ENCODE data around the gene TBL1XR1.

Gene TBL1XR1

GRCh38 chr3:177231242-177231641, 34.0 kb upstream of the TBL1XR1 start:
- DNase-seq (ENCODE audit: insufficient read length, low spot score) (no peak), FAIRE-seq (no peak)
- TF ChIP-seq, protein P1, sequence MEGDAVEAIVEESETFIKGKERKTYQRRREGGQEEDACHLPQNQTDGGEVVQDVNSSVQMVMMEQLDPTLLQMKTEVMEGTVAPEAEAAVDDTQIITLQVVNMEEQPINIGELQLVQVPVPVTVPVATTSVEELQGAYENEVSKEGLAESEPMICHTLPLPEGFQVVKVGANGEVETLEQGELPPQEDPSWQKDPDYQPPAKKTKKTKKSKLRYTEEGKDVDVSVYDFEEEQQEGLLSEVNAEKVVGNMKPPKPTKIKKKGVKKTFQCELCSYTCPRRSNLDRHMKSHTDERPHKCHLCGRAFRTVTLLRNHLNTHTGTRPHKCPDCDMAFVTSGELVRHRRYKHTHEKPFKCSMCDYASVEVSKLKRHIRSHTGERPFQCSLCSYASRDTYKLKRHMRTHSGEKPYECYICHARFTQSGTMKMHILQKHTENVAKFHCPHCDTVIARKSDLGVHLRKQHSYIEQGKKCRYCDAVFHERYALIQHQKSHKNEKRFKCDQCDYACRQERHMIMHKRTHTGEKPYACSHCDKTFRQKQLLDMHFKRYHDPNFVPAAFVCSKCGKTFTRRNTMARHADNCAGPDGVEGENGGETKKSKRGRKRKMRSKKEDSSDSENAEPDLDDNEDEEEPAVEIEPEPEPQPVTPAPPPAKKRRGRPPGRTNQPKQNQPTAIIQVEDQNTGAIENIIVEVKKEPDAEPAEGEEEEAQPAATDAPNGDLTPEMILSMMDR (IDR thresholded peaks at IDR 0.05; ENCODE audit: insufficient read depth, missing control alignments): no peak

GRCh38 chr3:177230641-177231040, 33.4 kb upstream of the TBL1XR1 start:
- FAIRE-seq (no peak), DNase-seq (ENCODE audit: insufficient read length, low spot score) (no peak)
- TF ChIP-seq, protein P1 (IDR thresholded peaks at IDR 0.05; ENCODE audit: insufficient read depth, missing control alignments): no peak

- FAIRE-seq (no peak), DNase-seq (ENCODE audit: insufficient read length, low spot score) (no peak)
- TF ChIP-seq, protein P1 (IDR thresholded peaks at IDR 0.05; ENCODE audit: insufficient read depth, missing control alignments): no peak
Measured at GRCh38 chr3:177229791-177230190, 32.5 kb upstream of the TBL1XR1 start.

DNA sequence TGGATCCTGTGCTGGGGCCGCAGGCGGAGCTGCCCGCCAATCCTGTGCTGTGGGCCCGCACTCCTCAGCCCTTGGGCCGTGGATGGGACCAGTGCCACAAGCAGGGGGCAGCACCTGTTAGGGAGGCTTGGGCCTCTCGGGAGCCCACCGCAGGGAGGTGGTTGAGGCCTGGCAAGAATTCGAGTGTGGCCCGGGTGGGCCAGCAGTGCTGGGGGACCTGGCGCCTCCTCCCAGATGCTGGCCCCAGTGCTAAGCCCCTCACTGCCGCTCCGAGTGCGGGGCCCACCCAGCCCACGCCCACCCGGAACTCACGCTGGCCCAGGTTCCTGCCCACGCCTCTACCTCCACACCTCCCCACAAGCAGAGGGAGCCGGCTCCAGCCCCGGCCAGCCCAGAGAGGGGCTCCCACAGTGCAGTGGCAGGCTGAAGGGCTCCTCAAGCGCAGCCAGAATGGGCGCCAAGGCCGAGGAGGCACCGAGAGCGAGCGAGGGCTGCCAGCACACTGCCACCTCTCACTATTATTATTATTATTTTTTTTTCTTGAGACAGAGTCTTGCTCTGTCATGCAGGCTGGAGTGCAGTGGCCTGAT, 31.4 kb upstream of the TBL1XR1 start:
- DNase-seq (ENCODE audit: insufficient read length, low spot score) (no peak), FAIRE-seq (no peak)
- TF ChIP-seq, protein P1 (IDR thresholded peaks at IDR 0.05; ENCODE audit: insufficient read depth, missing control alignments): no peak

DNA sequence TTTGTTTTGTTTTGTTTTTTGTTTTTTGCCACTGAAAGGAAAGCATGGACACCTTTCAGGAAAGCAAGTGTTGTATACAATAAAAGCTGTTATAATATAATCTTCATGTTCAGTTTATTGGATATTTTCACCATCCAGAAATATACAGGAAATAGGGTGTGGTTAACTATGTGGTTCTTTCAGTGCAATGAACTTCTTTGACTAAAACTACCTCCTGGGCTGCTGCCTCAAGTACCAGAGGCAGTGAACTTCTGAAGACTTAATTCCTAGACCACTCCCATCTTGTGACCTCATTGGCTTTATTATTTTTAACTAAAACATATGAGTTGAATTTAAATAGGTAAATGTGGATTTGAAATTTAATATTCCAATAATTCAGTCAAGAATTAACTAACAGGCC, 27.1 kb upstream of the TBL1XR1 start:
- FAIRE-seq (no peak), DNase-seq (ENCODE audit: insufficient read length, low spot score) (no peak)
- TF ChIP-seq, protein P1 (IDR thresholded peaks at IDR 0.05; ENCODE audit: insufficient read depth, missing control alignments): no peak

- no peak for DNase-seq (ENCODE audit: insufficient read length, low spot score)
- TF ChIP-seq, protein P1 (IDR thresholded peaks at IDR 0.05; ENCODE audit: insufficient read depth, missing control alignments): no peak
- no peak for FAIRE-seq
Measured at GRCh38 chr3:177221744-177222143, 24.5 kb upstream of the TBL1XR1 start.

GRCh38 chr3:177220136-177220974, 23.1 kb upstream of the TBL1XR1 start:
- TF ChIP-seq, protein P1 (IDR thresholded peaks at IDR 0.05; ENCODE audit: insufficient read depth, missing control alignments): no peak
- DNase-seq (ENCODE audit: insufficient read length, low spot score) (no peak), FAIRE-seq (no peak)
